Body of pancreas (tissue), 4 donors: Measurements from ENCODE around the gene FATE1.

ENCODE experiments used
- POLR2A ChIP-seq, 3 donors: fragments of 450-650 bp; IDR thresholded peaks; one replicate each; pipeline ENCODE4 v1.6.1; 2016; ENCODE audit warnings: antibody characterized with exemption in 3 of 3, mild to moderate bottlenecking in 2 of 3
- TF ChIP-seq, protein P1 (sequence below), 7 experiments: fragments of 450-650 bp in 4 of 7; fragments of 200-600 bp in 3 of 7; sonication (generic) in 3 of 7; IDR thresholded peaks; one replicate each; pipeline ENCODE4 v1.5.1; 2016 to 2019; ENCODE audit warnings: antibody characterized with exemption in 7 of 7

DNA sequence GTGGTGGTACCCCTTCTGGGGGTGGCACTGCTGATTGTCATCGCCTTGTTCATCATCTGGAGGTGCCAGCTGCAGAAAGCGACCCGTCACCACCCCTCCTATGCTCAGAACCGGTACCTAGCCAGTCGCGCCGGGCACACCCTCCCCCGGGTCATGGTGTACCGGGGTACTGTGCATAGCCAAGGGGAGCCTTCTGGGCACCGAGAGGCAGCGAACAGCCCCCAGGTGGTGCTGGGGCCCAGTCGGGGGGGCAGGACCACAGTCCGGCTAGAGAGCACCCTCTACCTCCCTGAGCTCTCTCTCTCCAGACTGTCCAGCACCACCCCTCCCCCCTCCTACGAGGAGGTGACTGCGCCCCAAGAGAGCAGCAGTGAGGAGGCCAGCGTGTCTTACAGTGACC, 15.3 kb upstream of the FATE1 start:
- TF ChIP-seq, protein P1, sequence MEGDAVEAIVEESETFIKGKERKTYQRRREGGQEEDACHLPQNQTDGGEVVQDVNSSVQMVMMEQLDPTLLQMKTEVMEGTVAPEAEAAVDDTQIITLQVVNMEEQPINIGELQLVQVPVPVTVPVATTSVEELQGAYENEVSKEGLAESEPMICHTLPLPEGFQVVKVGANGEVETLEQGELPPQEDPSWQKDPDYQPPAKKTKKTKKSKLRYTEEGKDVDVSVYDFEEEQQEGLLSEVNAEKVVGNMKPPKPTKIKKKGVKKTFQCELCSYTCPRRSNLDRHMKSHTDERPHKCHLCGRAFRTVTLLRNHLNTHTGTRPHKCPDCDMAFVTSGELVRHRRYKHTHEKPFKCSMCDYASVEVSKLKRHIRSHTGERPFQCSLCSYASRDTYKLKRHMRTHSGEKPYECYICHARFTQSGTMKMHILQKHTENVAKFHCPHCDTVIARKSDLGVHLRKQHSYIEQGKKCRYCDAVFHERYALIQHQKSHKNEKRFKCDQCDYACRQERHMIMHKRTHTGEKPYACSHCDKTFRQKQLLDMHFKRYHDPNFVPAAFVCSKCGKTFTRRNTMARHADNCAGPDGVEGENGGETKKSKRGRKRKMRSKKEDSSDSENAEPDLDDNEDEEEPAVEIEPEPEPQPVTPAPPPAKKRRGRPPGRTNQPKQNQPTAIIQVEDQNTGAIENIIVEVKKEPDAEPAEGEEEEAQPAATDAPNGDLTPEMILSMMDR (IDR thresholded peaks at IDR 0.05), result no peak
- no peak for TF ChIP-seq POLR2A (IDR thresholded peaks at IDR 0.05)
